NCI-H510A treated with DMSO at 0.1 percent for 48 hours (cell line): ENCODE results near the gene ACOXL.

Source experiments
- DNase-seq: peaks from one replicate; lab custom pipeline; 2025; lab: John Stamatoyannopoulos, UW

The ACOXL gene

GRCh38 chr2:110876167-110876999 lies 144.0 kb downstream of the ACOXL start:
- no peak for DNase-seq

GRCh38 chr2:110877031-110877827 lies 144.9 kb downstream of the ACOXL start:
- no peak for DNase-seq

- no peak for DNase-seq
Measured at GRCh38 chr2:110878150-110878549, 145.8 kb downstream of the ACOXL start.

GRCh38 chr2:110881908-110882307 lies 149.5 kb downstream of the ACOXL start:
- DNase-seq, result no peak

GRCh38 chr2:110883406-110883805 lies 151.0 kb downstream of the ACOXL start:
- no peak for DNase-seq

- no peak for DNase-seq
Measured at GRCh38 chr2:110885256-110885655, 152.9 kb downstream of the ACOXL start.

GRCh38 chr2:110886826-110887573 lies 154.6 kb downstream of the ACOXL start:
- DNase-seq, result no peak

GRCh38 chr2:110888411-110888810 lies 156.0 kb downstream of the ACOXL start:
- DNase-seq, result no peak

- DNase-seq, result no peak
Measured at GRCh38 chr2:110891626-110892025, 159.3 kb downstream of the ACOXL start.

- DNase-seq, result no peak
Measured at GRCh38 chr2:110896226-110896625, 163.9 kb downstream of the ACOXL start.

- DNase-seq, result no peak
Measured at GRCh38 chr2:110897966-110898365, 165.6 kb downstream of the ACOXL start.

- DNase-seq, result no peak
Measured at GRCh38 chr2:110900191-110900590, 167.8 kb downstream of the ACOXL start.

GRCh38 chr2:110903548-110903947 lies 171.2 kb downstream of the ACOXL start:
- DNase-seq, result no peak

- DNase-seq, result no peak
Measured at GRCh38 chr2:110904116-110904778, 171.9 kb downstream of the ACOXL start.

- DNase-seq, result no peak
Measured at GRCh38 chr2:110904779-110905148, 172.4 kb downstream of the ACOXL start.

- no peak for DNase-seq
Measured at GRCh38 chr2:110905217-110905616, 172.8 kb downstream of the ACOXL start.

GRCh38 chr2:110906613-110907298 lies 174.4 kb downstream of the ACOXL start:
- no peak for DNase-seq

GRCh38 chr2:110909501-110909900 lies 177.1 kb downstream of the ACOXL start:
- no peak for DNase-seq

- no peak for DNase-seq
Measured at GRCh38 chr2:110910423-110910822, 178.1 kb downstream of the ACOXL start.

- no peak for DNase-seq
Measured at GRCh38 chr2:110919738-110920137, 187.4 kb downstream of the ACOXL start.

GRCh38 chr2:110925479-110925878 lies 193.1 kb downstream of the ACOXL start:
- DNase-seq, result no peak
